LHCN-M2 (cell line): ENCODE data around the gene C16orf74. TPM values are rescaled to one million over a fixed set of nuclear protein-coding genes. Genes with fewer than 3 reads are reported as not detected.

Source experiments
- DNase-seq: peaks from one replicate; pipeline ENCODE4 v3.0.0-alpha.2; 2012; ENCODE audit warnings: low read depth
- total RNA-seq: library from RNA; depleted of rRNA; stranded (reverse); fragments of >200 nt; gene quantifications from 2 replicates; pipeline ENCODE4 v1.2.3, GENCODE V29; 2014

C16orf74 gene
- total RNA-seq, 1 experiment from 2014 or later, result not detected

DNA sequence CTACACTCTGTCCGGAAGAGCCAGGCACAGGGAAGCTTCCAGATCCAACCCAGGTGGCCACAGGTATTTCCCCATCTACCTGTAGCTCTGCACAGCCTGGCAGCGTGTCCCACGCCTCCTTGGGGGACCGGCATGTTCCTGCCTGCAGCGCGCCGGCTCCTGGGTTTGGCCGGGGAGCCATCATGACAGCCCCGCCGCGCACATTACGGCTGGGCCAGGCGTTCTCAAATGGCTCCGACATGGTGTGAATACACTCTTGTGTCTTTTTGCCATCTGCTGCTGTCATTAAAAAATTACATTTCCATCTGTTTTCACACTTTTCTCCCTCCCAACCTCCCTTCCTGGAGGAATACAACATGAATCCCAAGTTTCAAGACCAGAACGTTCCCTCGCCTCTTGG, 54.1 kb downstream of the C16orf74 start:
- DNase-seq, result no peak

- no peak for DNase-seq
Observed at GRCh38 chr16:85695196-85696128, 55.4 kb downstream of the C16orf74 start.

DNA sequence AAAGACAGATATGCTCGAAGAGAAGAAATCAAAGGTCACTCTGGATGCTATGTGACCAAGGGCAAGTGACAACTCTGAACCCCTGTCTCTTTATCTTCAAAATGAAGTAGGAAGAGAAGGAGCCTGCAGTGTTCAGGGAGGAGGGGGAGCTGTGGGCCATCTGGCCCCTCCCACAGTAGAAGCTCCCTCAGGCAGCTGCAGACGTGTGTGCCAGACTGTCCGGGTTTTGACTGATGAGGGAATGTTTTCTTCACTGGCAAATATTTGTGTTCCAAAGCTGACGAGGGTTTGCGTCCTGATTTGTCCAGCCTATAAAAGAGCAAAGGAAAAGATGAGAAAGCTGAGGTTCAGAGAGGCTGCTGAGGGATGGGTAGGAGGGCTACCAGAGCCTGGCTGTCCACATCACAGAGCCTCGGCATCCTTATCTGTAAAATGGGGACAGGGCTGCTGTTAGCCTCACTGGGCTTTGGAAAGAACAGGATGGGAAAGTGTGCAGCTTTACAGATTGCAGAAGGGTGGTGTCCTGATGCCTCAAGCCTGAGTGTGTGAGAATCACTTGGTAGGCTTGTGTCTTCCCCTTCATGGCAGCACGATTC, 60.3 kb downstream of the C16orf74 start:
- DNase-seq, result peak; percentile 32

DNA sequence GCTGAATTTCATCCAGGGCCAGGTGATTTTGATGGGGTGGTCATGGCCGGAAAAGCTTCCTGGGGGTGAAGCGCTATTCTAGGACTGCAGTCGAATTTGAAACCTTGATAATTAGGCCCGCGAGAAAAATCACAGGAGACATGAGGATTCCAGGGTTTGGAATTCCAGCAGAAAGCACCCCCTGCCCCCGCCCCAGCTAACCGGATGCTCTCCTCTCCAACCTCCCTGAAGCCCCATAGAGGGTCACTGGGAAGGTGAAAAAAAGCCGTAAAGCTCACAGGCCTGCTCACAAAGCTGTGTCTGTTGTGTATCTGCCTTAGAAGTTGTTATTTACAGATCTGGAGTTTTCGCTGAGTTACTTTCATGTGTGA, 61.0 kb downstream of the C16orf74 start:
- no peak for DNase-seq

DNA sequence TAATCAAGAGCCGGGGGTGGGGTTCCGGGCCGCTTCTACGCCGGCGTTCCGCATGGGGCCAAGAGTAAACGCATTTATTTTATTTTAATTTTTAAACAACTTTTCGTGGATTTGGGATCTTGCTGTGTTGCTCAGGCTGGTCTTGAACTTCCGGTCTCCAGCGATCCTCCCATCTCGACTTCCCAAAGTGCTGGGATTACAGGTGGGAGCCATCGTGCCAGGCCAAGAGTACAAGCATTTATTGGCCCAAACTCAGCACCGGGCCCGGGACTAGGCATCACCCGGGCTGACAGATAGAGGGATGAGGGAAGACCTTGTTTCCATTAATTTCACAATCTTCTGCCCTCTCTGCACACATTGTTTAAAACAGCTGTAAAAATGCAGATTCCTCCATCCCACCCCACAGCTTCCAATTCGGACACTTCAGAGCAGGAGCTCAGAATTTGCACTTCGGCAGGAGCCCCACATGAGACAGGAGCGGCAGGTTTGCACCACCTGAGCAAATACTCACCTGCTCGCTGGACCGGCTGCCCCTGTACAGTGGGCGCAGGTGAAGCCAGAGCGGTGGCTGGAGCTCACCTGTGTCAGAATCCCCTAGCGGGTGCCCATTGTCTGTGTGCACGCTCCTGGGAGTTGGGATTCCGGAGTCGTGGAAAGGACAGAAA, 61.5 kb downstream of the C16orf74 start:
- no peak for DNase-seq

DNA sequence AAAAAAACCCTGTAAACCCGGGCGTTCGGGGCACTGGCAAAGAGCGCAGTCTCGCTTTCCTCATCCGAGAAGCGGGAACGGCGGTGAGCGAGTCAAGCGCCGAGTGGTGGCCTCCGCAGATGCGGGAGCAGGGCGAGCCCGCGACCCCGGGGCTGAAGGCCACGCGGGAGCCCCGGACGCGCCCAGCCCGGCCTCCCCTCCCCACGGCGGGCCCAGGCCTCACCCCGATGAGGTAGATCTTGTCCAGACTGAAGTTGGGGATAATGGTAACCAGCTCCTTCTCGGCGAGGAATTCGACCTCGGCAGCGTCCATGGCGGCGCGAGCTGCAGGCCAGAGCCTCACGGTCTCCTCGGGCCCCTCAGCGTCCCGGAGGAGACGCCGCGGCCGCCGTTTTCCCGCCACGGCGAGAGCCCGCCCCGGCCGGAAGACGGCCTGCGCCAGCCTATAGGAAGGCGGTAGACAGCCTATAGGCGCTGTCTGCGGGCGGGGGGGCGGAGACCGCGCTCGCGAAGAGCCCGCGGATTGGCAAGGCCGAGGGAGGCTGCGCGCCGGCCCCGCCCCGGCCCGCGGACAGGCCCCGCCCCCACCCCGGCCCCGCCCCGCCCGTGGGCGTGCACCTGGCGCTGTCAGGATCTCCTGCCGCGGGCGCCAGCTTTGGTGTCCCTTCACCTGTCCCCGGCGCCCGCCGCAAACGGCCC, 62.2 kb downstream of the C16orf74 start, which contains the start of gene GINS2:
Gene GINS2 (minus strand): TSS at position 369 of the 699 bp plus-strand sequence. CDS start 56 bp downstream, at position 313.
- peak; percentile 84 for DNase-seq

- DNase-seq, result no peak
Observed at GRCh38 chr16:85687651-85688471, 63.0 kb downstream of the C16orf74 start.

DNA sequence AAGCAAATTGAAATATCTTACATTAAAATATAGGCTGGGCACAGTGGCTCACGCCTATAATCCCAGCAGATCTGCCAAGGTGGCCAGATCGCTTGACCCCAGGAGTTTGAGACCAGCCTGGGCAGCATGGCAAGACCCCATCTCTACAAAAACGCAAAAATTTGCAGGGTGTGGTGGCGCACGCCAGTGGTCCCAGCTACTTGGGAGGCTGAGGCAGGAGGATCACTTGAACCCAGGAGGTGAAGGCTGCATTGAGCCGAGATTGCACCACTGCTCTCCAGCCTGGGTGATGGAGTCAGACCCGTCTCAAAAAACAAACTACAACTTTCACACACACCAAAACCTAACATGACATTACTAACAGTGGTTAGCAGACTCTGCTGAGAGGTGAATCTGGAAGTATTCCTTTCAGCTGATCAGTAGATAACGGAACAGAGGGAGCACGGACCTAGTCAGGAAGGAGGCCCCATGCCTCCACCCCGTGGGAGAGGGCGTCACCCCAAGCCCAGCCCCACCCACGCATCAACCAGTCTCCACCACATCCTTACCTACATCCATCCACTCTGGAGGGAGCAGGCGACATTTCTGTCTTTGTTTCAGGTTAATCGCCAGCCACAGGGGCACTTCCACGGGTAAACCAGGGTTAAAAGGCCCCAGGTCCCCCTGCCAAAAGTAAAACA, 63.8 kb downstream of the C16orf74 start:
- DNase-seq, result no peak

GRCh38 chr16:85685251-85685650, 65.6 kb downstream of the C16orf74 start:
- no peak for DNase-seq

DNA sequence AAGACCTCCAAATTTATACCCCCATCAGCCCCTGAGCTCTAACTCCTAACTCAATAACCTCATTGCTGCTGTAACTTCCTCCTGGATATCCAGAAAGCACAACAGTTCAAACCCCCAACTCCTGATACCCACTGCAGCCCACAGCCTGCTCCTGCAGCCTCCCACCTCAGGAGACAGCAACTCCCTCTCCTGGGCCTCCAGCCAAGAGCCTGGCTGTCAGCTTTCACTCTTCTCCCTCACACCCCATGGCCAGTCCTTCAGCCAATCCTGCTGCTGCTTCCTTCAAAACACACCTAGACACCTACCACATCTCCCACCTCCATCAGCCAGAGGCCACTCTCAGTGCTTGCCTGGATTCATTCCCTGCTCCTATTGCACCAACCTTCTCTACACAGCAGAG, 67.5 kb downstream of the C16orf74 start:
- DNase-seq, result no peak

GRCh38 chr16:85682516-85682915, 68.4 kb downstream of the C16orf74 start:
- no peak for DNase-seq

DNA sequence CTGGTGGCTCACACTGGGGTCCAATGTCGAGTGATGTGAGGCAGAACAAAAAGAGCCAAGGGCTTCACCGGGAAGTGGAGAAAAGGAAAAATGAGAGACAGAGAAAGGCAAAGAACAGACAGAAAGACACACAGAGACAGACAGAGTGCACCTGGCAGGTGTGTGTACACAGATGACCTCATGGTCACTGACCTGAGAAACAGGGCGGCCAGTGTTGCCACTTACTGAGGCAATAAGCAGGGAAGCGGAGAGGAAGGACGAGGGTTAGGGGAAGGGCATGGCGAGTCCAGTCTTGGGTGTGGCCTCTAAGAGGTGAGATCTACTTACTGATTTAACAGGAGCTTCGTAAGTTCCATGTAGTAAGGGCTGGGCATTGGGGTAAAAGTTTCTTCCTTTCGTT, 69.6 kb downstream of the C16orf74 start:
- no peak for DNase-seq

DNA sequence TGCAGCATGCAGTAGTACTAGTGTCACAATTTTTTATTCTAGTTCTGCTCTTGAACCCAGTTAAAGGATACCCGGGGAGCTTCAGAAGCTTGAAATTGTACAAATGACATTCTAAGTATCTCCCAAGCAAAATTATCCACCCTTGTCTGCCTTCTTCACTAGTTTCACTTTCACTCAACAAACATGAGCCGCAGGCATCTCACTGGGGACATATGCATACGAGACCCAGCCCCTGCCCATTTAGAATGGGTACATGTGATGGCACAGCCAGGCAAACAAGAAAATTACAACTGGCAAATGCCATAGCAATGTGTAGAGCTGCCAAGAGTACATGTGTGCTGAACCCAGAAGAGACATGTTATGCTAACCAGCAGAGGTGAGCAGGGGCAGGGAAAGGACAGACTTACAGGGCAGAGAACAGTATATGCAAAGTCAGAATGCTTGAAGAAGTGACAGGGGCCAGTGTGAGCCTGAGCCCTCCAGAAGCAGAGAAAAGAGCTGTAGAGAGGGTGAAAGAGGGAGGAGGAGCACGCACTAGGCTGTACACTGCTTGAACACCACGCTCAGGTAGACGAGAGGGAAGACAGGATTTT, 70.4 kb downstream of the C16orf74 start:
- no peak for DNase-seq

DNA sequence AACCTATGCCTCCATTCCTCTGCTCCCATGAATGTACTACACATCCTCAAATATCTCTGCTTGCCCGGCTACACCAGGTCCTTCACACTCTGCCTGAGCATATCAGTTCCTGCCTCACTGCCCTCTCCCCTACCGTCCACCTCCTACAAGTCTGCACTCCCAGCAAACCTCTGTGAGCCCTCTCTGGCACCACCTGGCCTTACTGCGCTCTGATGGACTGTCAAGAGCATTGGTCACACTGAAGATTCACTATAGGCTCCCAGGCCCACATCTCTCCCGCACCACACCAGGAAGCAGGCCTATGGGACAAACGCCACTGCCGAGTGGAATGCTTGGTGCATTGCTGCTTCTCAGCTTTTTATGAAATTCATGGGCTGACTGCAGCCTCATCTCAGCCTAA, 71.0 kb downstream of the C16orf74 start:
- DNase-seq, result no peak

GRCh38 chr16:85678821-85679220, 72.1 kb downstream of the C16orf74 start:
- no peak for DNase-seq

DNA sequence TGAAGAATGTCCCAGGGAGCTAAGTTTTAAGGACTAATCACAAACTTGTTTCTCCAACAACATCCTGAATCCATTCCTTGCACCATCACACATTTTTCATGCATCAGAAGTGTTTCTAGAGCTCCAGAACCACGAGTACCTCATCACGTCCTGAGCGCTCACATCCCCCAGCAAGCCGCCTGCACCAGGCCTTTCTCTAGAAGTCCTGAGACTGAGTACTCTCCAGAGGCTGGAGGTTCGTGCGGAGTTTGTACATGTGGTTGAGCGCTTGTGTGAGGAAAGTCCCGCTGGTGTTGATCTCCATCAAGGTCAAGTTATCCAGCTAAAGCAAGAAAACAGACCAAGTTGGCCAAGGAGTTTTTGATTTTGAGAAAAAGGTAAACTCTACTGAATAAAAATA, 72.9 kb downstream of the C16orf74 start:
- DNase-seq, result no peak

DNA sequence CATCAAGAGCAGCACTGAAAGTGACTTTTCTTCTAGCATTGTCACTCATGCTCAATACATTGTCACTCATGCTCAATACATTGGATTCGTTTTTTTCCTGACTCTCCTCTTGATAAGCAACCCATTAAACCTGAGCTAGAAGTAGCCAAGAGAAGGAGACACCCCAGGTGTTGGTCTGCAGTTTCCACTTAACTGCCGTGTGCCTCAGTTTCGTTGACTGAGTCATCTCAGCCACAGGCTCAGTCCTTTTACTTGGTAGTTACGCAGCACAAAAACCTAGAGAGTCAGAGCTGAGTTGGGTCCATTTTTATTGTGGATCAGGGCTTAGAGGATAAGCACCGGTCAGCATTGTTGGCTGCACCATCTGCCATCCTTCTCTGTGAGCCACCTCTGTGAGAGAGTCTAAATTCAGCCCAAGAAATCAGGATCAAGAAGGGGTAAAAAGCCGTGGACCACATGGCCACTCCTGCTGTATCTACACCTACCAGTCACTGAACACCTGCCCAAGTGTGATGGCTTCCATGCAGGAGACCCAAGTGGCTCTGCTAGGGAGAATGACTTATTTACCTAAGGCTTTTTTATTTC, 73.4 kb downstream of the C16orf74 start:
- no peak for DNase-seq

DNA sequence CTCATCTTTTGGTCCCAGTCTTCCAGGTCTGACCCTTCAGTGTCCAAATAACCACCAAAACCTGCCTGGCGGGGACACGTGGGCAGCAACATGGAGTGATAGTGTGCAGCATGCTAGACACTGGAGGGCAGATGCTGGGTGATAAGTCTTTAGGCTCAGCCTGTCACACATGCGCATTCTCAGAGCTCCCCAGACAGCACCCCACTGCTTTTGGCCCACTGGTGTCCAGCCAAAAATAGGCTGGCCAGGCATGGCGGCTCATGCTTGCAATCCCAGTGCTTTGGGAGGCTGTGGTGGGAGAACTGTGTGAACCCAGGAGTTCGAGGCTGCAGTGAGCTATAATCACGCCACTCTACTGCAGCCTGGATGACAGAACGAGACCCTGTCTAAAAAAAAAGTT, 74.4 kb downstream of the C16orf74 start:
- DNase-seq, result no peak

DNA sequence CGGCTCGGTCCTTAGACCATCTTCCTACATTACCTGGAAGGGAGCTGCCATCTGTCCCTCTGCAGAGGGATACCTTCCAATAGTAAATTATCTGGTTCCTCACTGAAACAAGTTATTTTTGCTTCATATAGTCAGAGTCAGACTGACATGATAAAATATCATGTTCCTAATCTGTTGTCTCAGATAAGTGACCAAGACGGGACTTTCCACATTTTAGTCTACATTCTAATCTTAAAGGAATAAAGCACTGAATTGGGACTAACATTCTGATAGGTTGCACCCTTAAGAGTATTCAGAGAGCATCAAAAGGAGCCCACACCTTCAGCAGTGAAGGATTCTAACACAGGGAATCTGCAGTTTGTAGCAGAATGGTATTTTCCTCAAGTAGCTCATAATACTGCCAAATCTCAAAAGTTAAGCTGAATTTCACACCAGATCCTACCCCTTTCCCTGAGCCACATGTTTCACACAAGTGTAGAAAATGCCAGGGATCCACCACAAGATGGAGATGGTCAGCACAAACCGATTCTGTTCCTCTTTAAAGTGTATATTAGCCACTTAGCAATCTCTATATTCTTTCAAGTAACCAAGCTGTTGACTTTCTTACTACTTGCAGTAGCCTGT, 75.5 kb downstream of the C16orf74 start:
- no peak for DNase-seq
